Caco-2 (cell line): ENCODE results near the gene SPOP. TPM values are rescaled to one million over a fixed set of nuclear protein-coding genes. Genes with fewer than 3 reads are reported as not detected.

Experiments used
- BruUV-seq: library from RNA; stranded (reverse); fragments of 400-500 nt; replicated peaks from 2 replicates; lab custom pipeline; 2021; lab: Mats Ljungman, UMichigan
- CTCF ChIA-PET: fragments of 300-600 bp; sonication (Branson Sonifier 250); formaldehyde crosslinking; loops from one replicate; lab custom pipeline; 2022; ENCODE audit warnings: antibody characterized with exemption; lab: Charles Lee
- POLR2A ChIA-PET: fragments of 300-600 bp; sonication (Branson Sonifier 250); formaldehyde crosslinking; loops from one replicate; lab custom pipeline; 2022; ENCODE audit warnings: antibody characterized with exemption; lab: Charles Lee
- DNase-seq, 2 experiments: peaks; one replicate each; pipeline versions ENCODE4 v3.0.0 to v3.0.0-alpha.2; 2020 to 2022
- H3K27me3 ChIP-seq: replicated peaks from 2 replicates; pipeline ENCODE4 v1.6.0; 2011; ENCODE audit warnings: low read length; ENCODE audit not compliant: control insufficient read depth, insufficient read depth
- H3K36me3 ChIP-seq: 2 replicates; pipeline ENCODE4 v1.5.1; 2011; ENCODE audit warnings: low read length; ENCODE audit not compliant: control insufficient read depth, insufficient read depth
- H3K4me1 ChIP-seq: fragments of 250-450 bp; sonication (Bioruptor Pico); 2 replicates; pipeline ENCODE4 v1.5.1; 2020; ENCODE audit warnings: mild to moderate bottlenecking
- H3K4me3 ChIP-seq: 2 replicates; pipeline ENCODE4 v1.5.1; 2011; ENCODE audit warnings: low read depth, mild to moderate bottlenecking, control low read depth, low read length
- H3K9me3 ChIP-seq: fragments of 250-450 bp; sonication (Bioruptor Pico); 2 replicates; pipeline ENCODE4 v1.5.1; 2020; ENCODE audit warnings: mild to moderate bottlenecking, moderate library complexity
- H3K27ac Mint-ChIP-seq: one replicate; pipeline ENCODE4 v1.8.0; 2022; ENCODE audit warnings: mixed read lengths; ENCODE audit not compliant: unreplicated experiment
- H3K27me3 Mint-ChIP-seq: one replicate; pipeline ENCODE4 v1.8.0; 2022; ENCODE audit warnings: mixed read lengths; ENCODE audit not compliant: insufficient read depth, unreplicated experiment
- H3K36me3 Mint-ChIP-seq: one replicate; pipeline ENCODE4 v1.8.0; 2022; ENCODE audit warnings: mild to moderate bottlenecking, mixed read lengths; ENCODE audit not compliant: insufficient read depth, unreplicated experiment
- H3K4me1 Mint-ChIP-seq: one replicate; pipeline ENCODE4 v1.8.0; 2022; ENCODE audit warnings: low read depth, mixed read lengths; ENCODE audit not compliant: unreplicated experiment
- H3K4me3 Mint-ChIP-seq: one replicate; pipeline ENCODE4 v1.8.0; 2022; ENCODE audit warnings: mild to moderate bottlenecking, moderate library complexity, mixed read lengths; ENCODE audit not compliant: unreplicated experiment
- H3K9me3 Mint-ChIP-seq: one replicate; pipeline ENCODE4 v1.8.0; 2022; ENCODE audit warnings: mixed read lengths; ENCODE audit not compliant: unreplicated experiment
- intact Hi-C: fragments of 100-400 bp; cut with micrococcal nuclease; formaldehyde crosslinking; loops from one replicate; pipeline ENCODE4 v1.10.0; 2022; ENCODE audit not compliant: unreplicated experiment
- total RNA-seq: library from RNA; stranded (reverse); gene quantifications from 2 replicates; pipeline ENCODE4 v1.2.3, GENCODE V29; 2022
- TF ChIP-seq, protein P1 (sequence below), 2 experiments: fragments of 200-600 bp in 1 of 2; IDR thresholded peaks; 1 replicate in 1 of 2; 2 replicates in 1 of 2; pipeline versions ENCODE4 v1.5.1 to v1.8.0; 2011 to 2022; ENCODE audit warnings: antibody characterized with exemption in 1 of 2, control low read depth in 1 of 2, inconsistent platforms in 1 of 2, low read depth in 1 of 2, low read length in 1 of 2, mild to moderate bottlenecking in 1 of 2, moderate library complexity in 1 of 2; ENCODE audit not compliant: insufficient read depth in 1 of 2, severe bottlenecking in 1 of 2, unreplicated experiment in 1 of 2

Gene SPOP
- total RNA-seq, 1 experiment from 2014 or later = 70.2 TPM

DNA sequence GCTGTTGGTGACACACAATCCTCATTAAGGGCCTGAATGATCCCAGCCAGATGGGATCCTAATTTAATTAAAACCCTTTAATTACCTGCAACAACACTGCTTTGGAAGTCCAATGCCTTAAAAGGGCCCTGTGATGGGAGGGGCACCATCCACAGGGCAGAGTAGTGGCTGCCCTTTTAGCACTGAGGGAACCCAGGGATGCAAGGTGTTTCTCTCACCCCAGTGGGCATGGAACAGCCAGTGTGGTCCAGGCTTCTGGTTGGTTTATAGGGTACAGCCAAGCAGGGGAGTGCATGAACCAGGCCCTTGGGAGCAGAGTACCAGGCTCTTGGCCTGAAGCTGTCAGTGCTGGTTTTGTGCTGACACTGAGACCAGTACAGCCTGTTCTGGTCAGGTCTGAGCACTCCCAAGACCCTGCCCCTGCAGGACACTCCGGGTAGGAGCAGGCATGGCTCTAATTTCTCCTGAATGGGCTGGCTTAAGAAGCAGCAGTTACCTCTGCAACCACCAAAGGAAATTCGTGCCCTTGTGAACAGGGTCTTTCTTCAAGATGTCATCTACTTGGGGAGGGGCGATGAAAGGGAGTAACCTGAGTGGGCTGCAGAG, 92.4 kb downstream of the SPOP start:
- H3K9me3 Mint-ChIP-seq = no peaks in the 10 kb centered on the region
- no peaks in the 10 kb centered on the region for H3K27me3 Mint-ChIP-seq
- Histone ChIP-seq H3K4me1 (no peaks in the 10 kb centered on the region), H3K4me3 (no peak overlapping the region), H3K27me3 (no peaks in the 10 kb centered on the region), H3K9me3 (no peaks in the 10 kb centered on the region), H3K36me3 (no peaks in the 10 kb centered on the region)
- no peaks in the 10 kb centered on the region for H3K36me3 Mint-ChIP-seq
- no peak overlapping the region for H3K27ac Mint-ChIP-seq
- POLR2A ChIA-PET = no interaction called here
- CTCF ChIA-PET = no interaction called here
- no peaks in the 10 kb centered on the region for H3K4me1 Mint-ChIP-seq
- H3K4me3 Mint-ChIP-seq = no peak overlapping the region
- intact Hi-C loops = no loop called here
- DNase-seq = peak; percentile 84 to 86
- BruUV-seq = no TSS peak
- TF ChIP-seq, protein P1, sequence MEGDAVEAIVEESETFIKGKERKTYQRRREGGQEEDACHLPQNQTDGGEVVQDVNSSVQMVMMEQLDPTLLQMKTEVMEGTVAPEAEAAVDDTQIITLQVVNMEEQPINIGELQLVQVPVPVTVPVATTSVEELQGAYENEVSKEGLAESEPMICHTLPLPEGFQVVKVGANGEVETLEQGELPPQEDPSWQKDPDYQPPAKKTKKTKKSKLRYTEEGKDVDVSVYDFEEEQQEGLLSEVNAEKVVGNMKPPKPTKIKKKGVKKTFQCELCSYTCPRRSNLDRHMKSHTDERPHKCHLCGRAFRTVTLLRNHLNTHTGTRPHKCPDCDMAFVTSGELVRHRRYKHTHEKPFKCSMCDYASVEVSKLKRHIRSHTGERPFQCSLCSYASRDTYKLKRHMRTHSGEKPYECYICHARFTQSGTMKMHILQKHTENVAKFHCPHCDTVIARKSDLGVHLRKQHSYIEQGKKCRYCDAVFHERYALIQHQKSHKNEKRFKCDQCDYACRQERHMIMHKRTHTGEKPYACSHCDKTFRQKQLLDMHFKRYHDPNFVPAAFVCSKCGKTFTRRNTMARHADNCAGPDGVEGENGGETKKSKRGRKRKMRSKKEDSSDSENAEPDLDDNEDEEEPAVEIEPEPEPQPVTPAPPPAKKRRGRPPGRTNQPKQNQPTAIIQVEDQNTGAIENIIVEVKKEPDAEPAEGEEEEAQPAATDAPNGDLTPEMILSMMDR (IDR thresholded peaks at IDR 0.05; ENCODE audit: insufficient read depth in 1 of 2, low read depth in 1 of 2, low read length in 1 of 2, severe bottlenecking in 1 of 2, unreplicated experiment in 1 of 2) = peak; percentile 79 to 84

DNA sequence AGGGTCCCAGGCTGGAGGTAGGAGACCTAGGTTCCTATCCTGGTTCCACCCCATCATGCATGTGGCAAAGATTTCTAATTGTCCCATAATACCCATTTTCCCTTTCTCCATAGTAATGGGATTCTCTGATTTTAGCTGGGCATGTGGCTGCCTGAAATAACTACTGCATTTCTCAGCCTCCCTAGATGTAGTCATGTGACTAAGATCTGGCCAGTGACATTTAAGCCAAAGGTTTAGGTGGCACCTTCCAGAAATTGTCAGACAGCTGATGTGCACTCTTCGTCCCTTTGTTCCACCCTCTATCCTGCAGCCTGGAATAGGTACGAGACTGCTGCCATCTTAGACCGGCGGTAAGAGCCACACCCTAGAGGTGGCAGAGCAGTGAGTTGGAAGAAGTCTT, 94.0 kb downstream of the SPOP start:
- TF ChIP-seq, protein P1 (IDR thresholded peaks at IDR 0.05; ENCODE audit: insufficient read depth in 1 of 2, low read depth in 1 of 2, low read length in 1 of 2, severe bottlenecking in 1 of 2, unreplicated experiment in 1 of 2) = no peak

DNA sequence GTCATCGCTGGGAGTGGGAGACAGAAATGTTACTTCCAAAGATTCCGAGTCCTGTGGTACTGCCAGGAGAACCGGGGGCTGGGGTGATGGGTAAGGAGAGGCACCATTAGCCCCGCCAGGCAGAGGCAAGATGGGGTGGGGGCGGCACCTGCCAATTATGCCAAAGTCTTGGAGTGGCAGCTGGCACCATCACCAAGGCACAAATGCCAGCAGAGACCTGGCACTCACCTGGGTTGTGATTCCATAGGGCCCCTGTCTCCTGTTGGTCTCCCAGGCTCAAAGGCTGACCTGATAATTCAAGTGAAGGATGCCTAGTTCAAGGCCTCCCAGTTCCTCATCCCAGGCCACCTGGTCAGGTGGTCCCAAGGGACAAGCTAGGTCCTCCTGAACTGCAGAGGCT, 94.7 kb downstream of the SPOP start:
- H3K27me3 Mint-ChIP-seq = peaks cover 2% of the 10 kb centered on the region
- H3K27me3 ChIP-seq = no peaks in the 10 kb centered on the region
- CTCF ChIA-PET = interaction anchor here (0.6 to 1.5 kb wide), 4 partner anchors 13 to 247 kb away, joined by 3 to 6 read pairs (median 5); no protein-coding TSS in a partner anchor
- H3K9me3 ChIP-seq = no peaks in the 10 kb centered on the region
- no peaks in the 10 kb centered on the region for H3K36me3 ChIP-seq
- no TSS peak for BruUV-seq
- no peaks in the 10 kb centered on the region for H3K9me3 Mint-ChIP-seq
- H3K27ac Mint-ChIP-seq = no peak overlapping the region
- no peaks in the 10 kb centered on the region for H3K4me1 Mint-ChIP-seq
- H3K4me1 ChIP-seq = no peaks in the 10 kb centered on the region
- TF ChIP-seq, protein P1 (IDR thresholded peaks at IDR 0.05; ENCODE audit: insufficient read depth in 1 of 2, low read depth in 1 of 2, low read length in 1 of 2, severe bottlenecking in 1 of 2, unreplicated experiment in 1 of 2) = no peak
- POLR2A ChIA-PET = no interaction called here
- no peak overlapping the region for H3K4me3 Mint-ChIP-seq
- no peaks in the 10 kb centered on the region for H3K36me3 Mint-ChIP-seq
- peak in 1 of 2 experiments; percentile 38 for DNase-seq
- no peak overlapping the region for H3K4me3 ChIP-seq
- intact Hi-C loops = no loop called here

More for the DNA sequence above, 94.0 kb downstream of the SPOP start:
- POLR2A ChIA-PET = interaction anchor here (0.7 kb wide), 1 partner anchor 28 kb away, joined by 13 read pairs; no protein-coding TSS in a partner anchor
- Mint-ChIP-seq H3K4me1 (no peaks in the 10 kb centered on the region), H3K4me3 (no peak overlapping the region), H3K27me3 (no peaks in the 10 kb centered on the region), H3K27ac (no peak overlapping the region), H3K36me3 (no peaks in the 10 kb centered on the region), H3K9me3 (no peaks in the 10 kb centered on the region)
- CTCF ChIA-PET = interaction anchor here (0.7 to 1.1 kb wide), 2 partner anchors 12 to 113 kb away, joined by 3 read pairs; no protein-coding TSS in a partner anchor
- Histone ChIP-seq H3K4me1 (no peaks in the 10 kb centered on the region), H3K36me3 (no peaks in the 10 kb centered on the region), H3K27me3 (no peaks in the 10 kb centered on the region), H3K9me3 (no peaks in the 10 kb centered on the region), H3K4me3 (no peak overlapping the region)
- no TSS peak for BruUV-seq
- no peak for DNase-seq
- intact Hi-C loops = no loop called here
